LNCAP (cell line): ENCODE results near the gene FAM9C.

Source experiments
- CTCF ChIP-seq: fragments of 450-650 bp; IDR thresholded peaks from 2 replicates; pipeline ENCODE4 v1.5.1; 2017; ENCODE audit warnings: mild to moderate bottlenecking

FAM9C gene

GRCh38 chrX:13078739-13079444, 34.5 kb upstream of the FAM9C start:
- TF ChIP-seq CTCF = no peak

GRCh38 chrX:13077168-13077567, 32.7 kb upstream of the FAM9C start:
- TF ChIP-seq CTCF = no peak

- TF ChIP-seq CTCF = no peak
Observed at GRCh38 chrX:13076176-13076961, 31.9 kb upstream of the FAM9C start.

GRCh38 chrX:13074297-13075262, 30.2 kb upstream of the FAM9C start:
- no peak for TF ChIP-seq CTCF

- no peak for TF ChIP-seq CTCF
Observed at GRCh38 chrX:13069771-13070416, 25.5 kb upstream of the FAM9C start.

- no peak for TF ChIP-seq CTCF
Observed at GRCh38 chrX:13068651-13069050, 24.2 kb upstream of the FAM9C start.

GRCh38 chrX:13067773-13068172, 23.4 kb upstream of the FAM9C start:
- TF ChIP-seq CTCF = no peak
